Keratinocyte (primary cell): Measurements from ENCODE around the gene COG6. TPM values are rescaled to one million over a fixed set of nuclear protein-coding genes. Genes with fewer than 3 reads are reported as not detected.

Source experiments
- DNase-seq: peaks from one replicate; pipeline ENCODE4 v3.0.0-alpha.2; 2011; ENCODE audit warnings: low read depth, missing footprints, low spot score
- FAIRE-seq: peaks from 2 replicates; lab custom pipeline; 2011; peaks lifted over from hg19 to GRCh38; lab: Jason Lieb, UNC
- H2AFZ ChIP-seq: 2 replicates; pipeline ENCODE4 v1.6.0; 2012; ENCODE audit warnings: low read length, control low read depth, inconsistent platforms; ENCODE audit not compliant: control insufficient read depth
- H3K27ac ChIP-seq: 2 replicates; pipeline ENCODE4 v1.5.1; 2011; ENCODE audit warnings: low read length; ENCODE audit not compliant: control insufficient read depth, insufficient read depth
- H3K27me3 ChIP-seq: 3 replicates; pipeline ENCODE4 v1.6.0; 2011; ENCODE audit warnings: low read length; ENCODE audit not compliant: control insufficient read depth, insufficient read depth; ENCODE audit errors: extremely low read depth
- H3K36me3 ChIP-seq, 2 experiments: 2 replicates in 1 of 2; 3 replicates in 1 of 2; pipeline ENCODE4 v1.5.1; 2011; ENCODE audit warnings: low read length in 2 of 2, mild to moderate bottlenecking in 1 of 2; ENCODE audit not compliant: control insufficient read depth in 2 of 2, insufficient read depth in 2 of 2; ENCODE audit errors: extremely low read depth in 1 of 2
- H3K4me1 ChIP-seq: 3 replicates; pipeline ENCODE4 v1.5.1; 2011; ENCODE audit warnings: low read length; ENCODE audit not compliant: control insufficient read depth, insufficient read depth; ENCODE audit errors: extremely low read depth
- H3K4me2 ChIP-seq: 3 replicates; pipeline ENCODE4 v1.6.0; 2011; ENCODE audit warnings: low read depth, low read length; ENCODE audit not compliant: control insufficient read depth, insufficient read depth; ENCODE audit errors: extremely low read depth
- H3K4me3 ChIP-seq, 3 experiments: fragments of 200-600 bp in 1 of 3; sonication (generic) in 1 of 3; 2 replicates in 2 of 3; 3 replicates in 1 of 3; pipeline ENCODE4 v1.5.1; 2011 to 2016; ENCODE audit warnings: low read length in 3 of 3, mild to moderate bottlenecking in 3 of 3, control low read depth in 2 of 3, inconsistent platforms in 1 of 3, low read depth in 1 of 3, mixed read lengths in 1 of 3, mixed run types in 1 of 3, moderate library complexity in 1 of 3; ENCODE audit not compliant: control insufficient read depth in 2 of 3, insufficient read depth in 2 of 3; ENCODE audit errors: extremely low read depth in 1 of 3
- H3K79me2 ChIP-seq: 2 replicates; pipeline ENCODE4 v1.6.0; 2012; ENCODE audit warnings: low read length; ENCODE audit not compliant: control insufficient read depth, insufficient read depth
- H3K9ac ChIP-seq: 3 replicates; pipeline ENCODE4 v1.6.0; 2011; ENCODE audit warnings: low read length; ENCODE audit not compliant: control insufficient read depth, insufficient read depth; ENCODE audit errors: extremely low read depth
- H3K9me1 ChIP-seq: 3 replicates; pipeline ENCODE4 v1.6.0; 2011; ENCODE audit warnings: low read length; ENCODE audit not compliant: control insufficient read depth, insufficient read depth; ENCODE audit errors: extremely low read depth
- H3K9me3 ChIP-seq: 2 replicates; pipeline ENCODE4 v1.5.1; 2012; ENCODE audit warnings: low read depth, low read length; ENCODE audit not compliant: control insufficient read depth
- H4K20me1 ChIP-seq: 3 replicates; pipeline ENCODE4 v1.6.0; 2011; ENCODE audit warnings: low read length; ENCODE audit not compliant: control insufficient read depth, insufficient read depth; ENCODE audit errors: extremely low read depth
- CTCF ChIP-seq, 3 experiments: IDR thresholded peaks in 1 of 3; conservative IDR thresholded peaks in 1 of 3; optimal IDR thresholded peaks in 1 of 3; 2 replicates in 2 of 3; 3 replicates in 1 of 3; pipeline versions ENCODE3 to v1.5.1; 2011; ENCODE audit warnings: low read length in 3 of 3, mild to moderate bottlenecking in 3 of 3, moderate library complexity in 2 of 3, control low read depth in 1 of 3, inconsistent platforms in 1 of 3; ENCODE audit not compliant: insufficient read depth in 2 of 3; ENCODE audit errors: extremely low read depth in 1 of 3
- EZH2 ChIP-seq: IDR thresholded peaks from one replicate; pipeline ENCODE4 v1.6.1; 2012; ENCODE audit warnings: inconsistent platforms, mild to moderate bottlenecking, low read length, moderate library complexity
- dilution Hi-C: fragments of 300-500 bp; cut with MboI; formaldehyde crosslinking; loops from one replicate; pipeline ENCODE4 v1.7.0; 2020; ENCODE audit warnings: low sequenced_read_pairs; ENCODE audit not compliant: extremely low pct_ligation_motif_present
- polyA plus RNA-seq, 5 experiments: library from polyadenylated mRNA; depleted of rRNA in 3 of 5; stranded (reverse) in 3 of 5; stranded (forward) in 1 of 5; unstranded in 1 of 5; fragments of >200 nt; gene quantifications; 1 replicate in 1 of 5; 2 replicates in 3 of 5; 3 replicates in 1 of 5; pipeline versions ENCODE4 v1.2.1 to v1.2.3, GENCODE V29; 2011 to 2012; ENCODE audit warnings: missing spikeins in 2 of 5, low read depth in 1 of 5, low replicate concordance in 1 of 5
- small RNA-seq, 3 experiments: library from RNA; depleted of rRNA; stranded (forward); fragments of <200 nt; gene quantifications; one replicate each; pipeline ENCODE3, GENCODE V24; 2012; ENCODE audit warnings: low read depth in 3 of 3, low replicate concordance in 1 of 3; ENCODE audit not compliant: insufficient read length in 3 of 3

Gene COG6
- polyA plus RNA-seq, 1 donor (not counting 4 experiments of a cell fraction or from before 2014, with no cell fraction given): 25.5 TPM

- no peaks in the 10 kb centered on the region for H3K4me1 ChIP-seq
- no peak overlapping the region for H3K4me3 ChIP-seq
- no peak for TF ChIP-seq CTCF (optimal IDR thresholded peaks at IDR 0.05 in 1 of 3, IDR thresholded peaks at IDR 0.05 in 1 of 3, conservative IDR thresholded peaks at IDR 0.05 in 1 of 3; ENCODE audit: extremely low read depth in 1 of 3, insufficient read depth in 2 of 3, low read length in 3 of 3)
- no peak for TF ChIP-seq EZH2
- H3K36me3 ChIP-seq: no peaks in the 10 kb centered on the region
- no peaks in the 10 kb centered on the region for H3K9me1 ChIP-seq
- H3K79me2 ChIP-seq: no peaks in the 10 kb centered on the region
- DNase-seq (no peak), FAIRE-seq (no peak)
- no peak overlapping the region for H3K9ac ChIP-seq
- no peaks in the 10 kb centered on the region for H4K20me1 ChIP-seq
- no peak overlapping the region for H2AFZ ChIP-seq
- no peak overlapping the region for H3K4me2 ChIP-seq
- H3K9me3 ChIP-seq: peaks cover 14% of the 10 kb centered on the region
- H3K27me3 ChIP-seq: no peaks in the 10 kb centered on the region
- dilution Hi-C loops: no loop called here
- H3K27ac ChIP-seq: no peak overlapping the region
Measured at GRCh38 chr13:39788102-39788501, 132.6 kb downstream of the COG6 start.

- no peaks in the 10 kb centered on the region for H3K4me1 ChIP-seq
- H3K79me2 ChIP-seq: no peaks in the 10 kb centered on the region
- DNase-seq (peak; percentile 69), FAIRE-seq (peak; percentile 49)
- dilution Hi-C loops: no loop called here
- H3K27ac ChIP-seq: peak overlapping the region; percentile 65
- H2AFZ ChIP-seq: no peak overlapping the region
- no peaks in the 10 kb centered on the region for H4K20me1 ChIP-seq
- H3K4me2 ChIP-seq: no peak overlapping the region
- no peak for TF ChIP-seq CTCF (optimal IDR thresholded peaks at IDR 0.05 in 1 of 3, IDR thresholded peaks at IDR 0.05 in 1 of 3, conservative IDR thresholded peaks at IDR 0.05 in 1 of 3; ENCODE audit: extremely low read depth in 1 of 3, insufficient read depth in 2 of 3, low read length in 3 of 3)
- TF ChIP-seq EZH2: no peak
- no peaks in the 10 kb centered on the region for H3K36me3 ChIP-seq
- H3K4me3 ChIP-seq: no peak overlapping the region
- peaks cover 14% of the 10 kb centered on the region for H3K9me3 ChIP-seq
- H3K9ac ChIP-seq: no peak overlapping the region
- H3K27me3 ChIP-seq: no peaks in the 10 kb centered on the region
- H3K9me1 ChIP-seq: no peaks in the 10 kb centered on the region
Measured at GRCh38 chr13:39789451-39789850, 134.0 kb downstream of the COG6 start.

Small RNA genes within 50 kb of the gene (small RNA-seq; reads per million reads assigned to genes)
- gene MIR4305: 0 reads per million in 3 experiments
- gene RNY4P14: 0 reads per million in 3 experiments

Other genes with a start within 250 kb of the COG6 start
- gene LHFPL6, start 52.5 kb upstream of the COG6 start, polyA plus RNA-seq: 8.9 to 19.9 TPM (median 15.8 TPM) in 3 replicates